NCI-H1694 (cell line): ENCODE results near the gene TTC9C.
"Not testable (repeated sequence)": the region's sequence is repeated elsewhere in the genome, so short reads cannot be mapped to it uniquely, and the experiment has no call there.

ENCODE experiments used
- DNase-seq: peaks from one replicate; lab custom pipeline; 2025; lab: John Stamatoyannopoulos, UW

TTC9C gene

DNA sequence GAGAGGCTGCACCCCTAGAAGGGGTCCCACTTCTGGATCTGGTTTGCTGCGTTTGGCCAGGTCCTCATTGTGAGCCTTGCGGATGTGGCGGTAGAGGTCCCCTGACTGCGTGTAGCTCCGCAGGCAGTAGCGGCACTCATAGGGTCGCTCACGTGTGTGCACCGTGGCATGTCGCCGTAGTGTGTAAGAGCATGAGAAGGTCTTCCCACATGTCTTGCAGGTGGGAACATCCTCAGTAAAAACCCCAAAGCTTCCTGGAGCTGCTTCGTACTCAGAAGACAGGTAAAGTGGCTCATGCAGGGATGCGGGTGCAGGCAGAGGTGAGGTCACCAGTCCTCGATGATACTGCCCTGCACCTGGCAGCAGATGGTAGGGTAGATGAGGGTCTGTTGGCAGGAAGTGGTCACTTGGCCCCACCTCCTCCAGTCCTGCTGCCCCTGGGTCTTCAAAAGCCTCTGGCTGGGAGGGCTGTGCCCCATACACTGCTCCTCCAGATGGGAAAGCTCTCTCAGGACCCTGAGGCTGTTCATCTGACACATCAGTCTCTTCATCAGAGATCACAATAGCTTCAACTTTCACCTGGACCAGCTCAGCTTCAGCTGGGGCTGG lies 24.0 kb downstream of the TTC9C start:
- DNase-seq, result no peak

DNA sequence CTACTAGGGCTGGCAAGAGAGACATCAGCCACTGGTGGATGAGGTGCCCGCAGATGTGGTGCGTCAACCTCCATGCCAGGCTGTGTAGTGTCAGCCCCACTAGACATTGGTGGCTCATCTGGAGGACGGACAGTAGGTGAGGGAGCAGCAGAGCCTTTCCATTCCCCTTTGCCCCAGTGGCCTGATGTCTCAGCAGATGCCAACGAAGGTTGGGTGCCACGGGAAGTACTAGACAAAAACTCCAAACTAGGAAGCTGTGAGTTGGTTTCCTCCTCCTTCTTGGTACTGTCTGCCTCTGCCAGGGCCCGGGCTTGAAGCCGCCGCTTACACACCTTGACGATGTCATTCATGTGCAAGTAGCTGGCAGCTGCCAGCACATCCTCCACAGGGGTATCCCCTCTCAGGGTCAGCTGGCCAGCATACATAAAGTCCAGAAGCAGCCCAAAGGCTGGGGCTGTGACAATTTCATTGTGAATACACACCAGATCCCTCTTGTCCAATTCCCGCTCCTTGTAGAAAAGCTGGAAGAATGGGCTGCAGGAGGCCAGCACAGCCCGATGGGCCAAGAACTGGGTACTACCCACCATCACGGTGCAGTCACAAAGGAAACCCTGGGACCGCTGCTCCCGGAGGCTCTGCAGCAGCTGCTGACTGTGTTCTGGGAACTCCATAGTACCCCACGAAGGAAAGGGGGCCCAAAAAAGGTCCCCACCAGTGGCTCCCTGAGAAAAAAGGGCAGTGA lies 24.9 kb downstream of the TTC9C start:
- no peak for DNase-seq

DNA sequence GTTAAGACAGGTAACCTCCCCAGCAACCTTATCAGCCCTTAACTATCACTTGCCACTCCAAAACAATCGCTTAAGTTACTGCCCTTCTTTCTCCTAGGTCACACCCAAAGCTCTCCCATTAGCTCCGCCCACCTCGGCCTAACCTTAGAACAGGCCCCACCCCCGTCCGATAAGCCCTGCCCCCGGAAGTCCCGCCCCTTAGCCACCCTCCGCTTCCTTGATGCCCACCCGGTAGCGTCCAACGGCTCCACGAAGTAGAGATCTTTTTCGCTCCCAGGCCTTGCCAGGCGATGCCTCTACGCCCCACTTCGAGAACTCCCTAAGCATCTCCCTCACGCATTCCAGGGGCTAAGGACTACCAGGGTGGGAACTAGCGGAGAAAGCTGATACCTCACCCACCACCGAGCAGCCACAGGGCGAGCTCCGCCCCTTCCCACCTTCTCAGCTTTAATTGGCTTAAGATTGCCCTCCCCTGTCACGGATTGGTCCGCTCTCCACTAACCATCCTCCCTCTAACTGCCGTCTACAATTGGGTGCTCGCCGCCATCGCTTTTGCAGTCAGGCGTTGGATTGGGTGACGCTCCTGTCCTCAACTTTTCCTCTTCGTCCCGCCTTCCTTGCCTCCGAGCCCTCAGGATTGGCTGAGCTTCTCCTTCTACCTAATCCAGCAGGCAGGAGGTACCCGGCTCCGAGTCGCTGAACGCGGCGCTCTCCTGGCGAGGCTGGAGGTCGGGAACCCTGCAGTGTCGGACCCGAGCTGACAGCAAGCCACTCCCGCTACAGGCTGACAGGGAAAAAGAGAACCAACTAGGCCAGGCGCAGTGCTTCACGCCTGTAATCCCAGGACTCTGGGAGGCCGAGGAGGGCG lies 25.7 kb downstream of the TTC9C start, which contains the start of gene ZBTB3:
Gene ZBTB3 (minus strand): TSS at position 425 of the 868 bp plus-strand sequence. CDS start 496 bp downstream, outside the sequence.
- DNase-seq, result peak; percentile 97

DNA sequence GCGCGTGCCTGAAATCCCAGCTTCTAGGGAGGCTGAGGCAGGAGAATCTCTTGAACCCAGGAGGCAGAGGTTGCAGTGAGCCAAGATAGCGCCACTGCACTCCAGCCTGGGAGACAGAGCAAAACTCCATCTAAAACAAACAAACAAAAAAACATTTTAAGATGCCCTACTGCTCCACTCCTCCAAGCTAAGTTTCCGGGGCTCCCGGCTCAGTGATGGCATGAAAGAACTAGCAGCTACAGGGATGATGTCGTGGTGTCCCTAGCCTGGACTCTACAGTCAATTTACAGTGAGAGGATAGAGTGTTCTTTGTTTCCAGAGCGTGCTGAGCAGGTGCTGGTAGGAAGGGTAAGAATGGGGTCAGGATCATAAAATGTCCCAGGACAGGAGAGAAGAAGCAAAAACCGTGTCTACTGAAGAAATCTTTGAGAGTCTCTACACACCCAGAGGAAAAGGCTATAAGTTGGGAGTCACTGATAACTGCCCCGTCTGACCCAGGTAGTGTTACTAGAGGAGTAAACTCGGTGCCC lies 26.9 kb downstream of the TTC9C start:
- no peak for DNase-seq

DNA sequence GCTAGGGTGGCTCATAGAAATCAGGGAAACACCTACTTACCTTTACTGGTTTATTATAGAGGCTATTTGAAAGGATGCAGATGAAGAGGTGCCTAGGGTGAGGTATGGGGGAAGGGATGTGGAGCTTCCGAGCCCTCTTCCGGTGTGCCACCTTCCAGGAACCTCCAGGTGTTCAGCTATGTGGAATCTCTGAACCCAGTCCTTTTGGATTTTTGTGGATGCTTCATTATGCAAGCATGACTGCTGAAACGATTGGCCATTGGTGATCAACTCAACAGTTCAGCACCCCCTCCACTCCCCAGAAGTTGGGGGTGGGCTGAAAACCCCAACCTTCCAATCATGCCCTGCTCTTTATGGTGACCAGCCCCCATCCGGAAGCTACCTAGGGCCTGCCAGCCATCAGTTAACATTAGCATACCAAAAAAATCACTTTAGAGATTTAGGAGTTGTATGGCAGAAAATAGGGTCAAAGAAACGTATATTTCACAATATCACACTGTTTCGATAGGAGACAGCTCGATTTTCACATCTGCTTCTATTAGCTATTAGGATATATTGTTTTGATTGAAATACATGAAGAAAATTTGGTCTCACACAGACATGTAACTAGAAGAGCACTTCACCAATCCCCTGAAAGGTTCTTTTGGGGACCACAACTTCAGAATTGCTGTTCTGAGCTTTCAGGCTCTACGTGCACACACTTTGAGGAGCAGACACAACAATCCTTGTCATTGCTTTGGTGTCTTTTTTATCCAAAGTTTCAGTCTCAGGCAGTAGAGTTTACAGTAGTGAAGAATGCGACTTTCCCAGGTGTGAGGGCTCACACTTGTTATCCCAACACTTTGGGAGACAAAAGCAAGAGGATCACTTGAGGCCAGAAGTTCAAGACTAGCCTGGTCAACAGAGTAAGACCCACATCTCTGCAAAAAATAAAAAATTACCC lies 29.8 kb downstream of the TTC9C start:
- DNase-seq, result no peak

DNA sequence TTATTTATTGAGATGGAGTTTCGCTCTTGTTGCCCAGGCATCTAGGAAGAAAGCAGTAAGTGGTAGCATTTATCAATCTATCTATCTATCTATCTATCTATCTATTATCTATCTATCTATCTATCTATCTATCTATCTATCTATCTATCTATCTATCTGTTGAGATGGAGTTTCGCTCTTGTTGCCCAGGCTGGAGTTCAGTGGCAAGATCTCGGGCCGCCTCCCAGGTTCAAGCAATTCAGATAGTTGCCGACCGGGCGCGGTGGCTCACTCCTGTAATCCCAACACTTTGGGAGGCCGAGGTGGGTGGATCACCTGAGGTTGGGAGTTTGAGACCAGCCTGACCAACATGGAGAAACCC lies 32.6 kb downstream of the TTC9C start:
- not testable (repeated sequence) for DNase-seq

DNA sequence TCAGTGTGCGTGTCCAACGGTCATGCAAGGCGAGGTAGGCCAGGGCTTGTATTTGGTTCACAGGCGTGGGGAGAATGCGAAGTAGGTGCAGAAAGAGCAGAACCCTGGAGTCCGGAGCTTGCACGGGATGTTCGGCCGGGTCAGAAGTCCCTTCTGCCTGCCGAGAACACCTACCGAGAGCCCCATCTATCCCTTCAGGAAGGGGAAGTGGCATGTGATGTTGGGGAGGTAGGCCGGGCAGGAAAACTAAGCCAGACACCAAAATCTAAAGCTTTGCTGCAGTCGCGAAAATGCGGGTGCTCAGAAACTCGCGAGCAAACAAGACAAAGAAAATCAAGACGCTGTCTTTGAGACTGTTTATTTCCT lies 42.5 kb downstream of the TTC9C start:
- no peak for DNase-seq

DNA sequence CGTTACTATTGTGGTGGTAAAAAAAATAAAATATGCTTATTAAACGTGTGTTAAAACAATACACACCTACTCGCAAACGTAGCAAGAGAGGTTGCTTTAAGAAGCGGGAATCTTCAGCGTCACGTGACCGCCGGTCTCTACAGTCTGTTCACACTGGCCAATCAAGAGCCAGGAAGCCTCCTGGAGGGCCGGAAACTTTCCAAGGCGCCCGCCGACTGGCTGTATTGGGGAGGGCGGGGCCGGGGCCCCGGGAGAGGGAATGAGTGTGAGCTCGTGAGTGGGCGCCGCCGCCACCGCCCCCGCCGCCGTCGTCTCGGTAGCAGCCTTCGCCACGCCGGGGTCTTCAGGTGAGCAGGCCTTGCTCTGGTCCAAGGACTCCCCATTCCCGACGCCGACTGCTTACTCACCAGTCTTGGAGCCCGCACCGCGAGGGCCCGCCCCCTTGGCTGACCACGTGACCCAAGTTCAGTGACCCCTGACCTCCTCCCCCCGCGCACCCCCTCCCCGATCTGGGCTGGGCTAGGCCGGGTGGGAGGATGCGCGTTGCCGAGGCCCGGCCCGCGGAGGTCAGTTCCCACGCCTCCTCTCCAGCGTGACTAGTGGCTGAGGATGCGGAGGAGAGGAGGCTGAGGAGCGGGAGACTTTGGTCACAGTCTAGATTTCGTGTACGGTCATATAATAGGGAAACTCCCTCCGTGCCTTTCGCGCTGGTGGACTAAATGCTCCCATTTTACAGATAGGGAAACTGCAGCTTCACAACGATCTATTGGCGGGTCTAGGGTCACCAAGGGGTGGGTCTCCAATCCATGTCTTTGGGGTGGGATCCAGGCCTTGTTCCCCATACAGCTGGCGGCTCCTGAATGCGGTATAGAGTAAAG lies 43.1 kb downstream of the TTC9C start, which contains the start of gene TAF6L:
Gene TAF6L (plus strand): TSS at position 253 of the 878 bp plus-strand sequence. CDS start 4,388 bp downstream, outside the sequence.
- peak; percentile 95 for DNase-seq

DNA sequence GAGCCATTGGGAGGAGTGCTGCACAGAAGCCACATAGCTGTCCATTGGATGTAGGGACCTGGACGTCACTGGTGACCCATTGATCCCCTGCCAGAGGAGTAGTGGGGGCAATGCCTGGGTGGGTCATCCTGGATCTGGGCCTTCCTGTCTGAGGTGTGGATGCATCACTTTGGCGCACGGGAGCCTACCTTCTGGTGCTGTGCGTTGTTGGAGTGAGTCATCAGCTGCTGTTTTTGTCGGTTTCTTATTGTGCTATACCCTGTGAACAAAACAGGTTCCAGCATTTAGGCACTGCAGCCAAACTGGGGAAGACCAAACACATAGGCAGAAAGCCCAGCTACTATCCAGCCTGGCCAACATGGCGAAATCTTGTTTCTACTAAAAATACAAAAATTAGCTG lies 46.1 kb downstream of the TTC9C start:
- no peak for DNase-seq

DNA sequence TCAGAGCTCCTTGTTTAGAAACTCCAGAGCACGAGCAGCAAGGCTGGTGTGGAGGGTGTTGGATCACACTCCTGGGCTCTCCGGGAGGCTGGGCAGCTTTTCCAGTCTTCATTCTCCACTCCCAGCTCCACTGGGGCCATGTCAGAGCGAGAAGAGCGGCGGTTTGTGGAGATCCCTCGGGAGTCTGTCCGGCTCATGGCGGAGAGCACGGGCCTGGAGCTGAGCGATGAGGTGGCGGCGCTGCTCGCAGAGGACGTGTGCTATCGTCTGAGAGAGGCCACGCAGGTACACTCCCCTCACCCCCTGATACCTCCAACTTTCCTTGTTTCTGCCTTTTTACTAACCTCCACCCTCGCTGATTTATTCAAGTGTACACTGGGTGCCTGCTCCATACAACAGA lies 47.4 kb downstream of the TTC9C start:
- DNase-seq, result no peak

DNA sequence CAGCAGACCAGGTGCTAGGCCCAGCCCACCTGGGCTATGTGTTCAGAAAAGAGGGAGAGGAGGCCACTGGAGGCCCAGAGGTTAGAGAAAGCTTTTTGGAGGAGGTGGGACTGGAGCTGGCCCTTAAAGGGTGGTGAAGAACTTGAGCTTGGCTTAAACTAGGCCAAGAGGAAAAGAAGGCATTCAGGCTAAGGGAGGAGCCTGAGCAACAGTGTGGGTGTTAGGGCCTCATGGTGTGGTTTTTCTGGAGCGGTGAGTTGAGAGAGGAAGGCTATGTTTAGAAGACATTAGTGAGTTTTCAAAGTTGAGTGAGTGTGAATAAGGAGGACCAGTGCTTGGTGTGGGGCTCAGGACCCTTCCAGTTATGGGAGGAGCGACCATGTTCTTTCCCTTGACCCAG lies 49.1 kb downstream of the TTC9C start:
- DNase-seq, result no peak

DNA sequence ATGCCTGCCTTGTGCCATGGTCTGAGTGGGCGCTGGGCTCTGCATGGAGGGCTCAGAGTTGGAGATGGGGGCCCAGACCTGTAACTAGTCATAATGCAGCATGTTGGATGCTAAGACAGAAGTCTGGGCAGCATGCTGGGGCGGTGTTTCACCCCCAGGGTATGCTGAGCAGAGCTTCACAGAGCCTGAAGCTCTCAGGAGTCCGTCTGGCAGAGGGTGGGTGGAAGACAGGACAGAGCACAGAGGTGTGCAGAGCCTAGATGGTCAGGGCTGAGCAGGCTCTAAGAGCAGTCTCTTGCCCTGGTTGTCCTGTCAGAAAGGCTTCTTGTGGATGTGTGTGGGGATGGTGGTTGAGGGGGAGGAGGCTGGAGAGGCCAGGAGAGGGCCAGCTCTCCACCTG lies 50.2 kb downstream of the TTC9C start:
- DNase-seq, result no peak

DNA sequence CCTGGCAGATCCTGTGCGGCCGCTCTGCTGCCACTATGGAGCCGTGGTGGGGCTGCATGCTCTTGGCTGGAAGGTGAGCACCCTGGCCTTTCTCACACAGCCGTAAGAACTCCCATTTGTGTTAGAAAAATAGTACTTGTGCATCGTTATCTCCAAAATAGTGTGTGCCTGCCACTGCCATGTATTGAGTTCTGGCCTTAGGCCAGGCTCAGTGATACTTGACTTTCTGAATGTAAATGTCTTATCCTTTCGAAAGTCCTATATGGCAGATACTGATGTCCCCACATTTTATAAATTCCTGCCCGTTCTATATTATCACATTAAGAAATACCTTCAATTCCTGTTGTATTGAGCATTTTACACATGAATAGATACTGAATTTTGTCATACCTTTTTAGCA lies 54.5 kb downstream of the TTC9C start:
- no peak for DNase-seq

DNA sequence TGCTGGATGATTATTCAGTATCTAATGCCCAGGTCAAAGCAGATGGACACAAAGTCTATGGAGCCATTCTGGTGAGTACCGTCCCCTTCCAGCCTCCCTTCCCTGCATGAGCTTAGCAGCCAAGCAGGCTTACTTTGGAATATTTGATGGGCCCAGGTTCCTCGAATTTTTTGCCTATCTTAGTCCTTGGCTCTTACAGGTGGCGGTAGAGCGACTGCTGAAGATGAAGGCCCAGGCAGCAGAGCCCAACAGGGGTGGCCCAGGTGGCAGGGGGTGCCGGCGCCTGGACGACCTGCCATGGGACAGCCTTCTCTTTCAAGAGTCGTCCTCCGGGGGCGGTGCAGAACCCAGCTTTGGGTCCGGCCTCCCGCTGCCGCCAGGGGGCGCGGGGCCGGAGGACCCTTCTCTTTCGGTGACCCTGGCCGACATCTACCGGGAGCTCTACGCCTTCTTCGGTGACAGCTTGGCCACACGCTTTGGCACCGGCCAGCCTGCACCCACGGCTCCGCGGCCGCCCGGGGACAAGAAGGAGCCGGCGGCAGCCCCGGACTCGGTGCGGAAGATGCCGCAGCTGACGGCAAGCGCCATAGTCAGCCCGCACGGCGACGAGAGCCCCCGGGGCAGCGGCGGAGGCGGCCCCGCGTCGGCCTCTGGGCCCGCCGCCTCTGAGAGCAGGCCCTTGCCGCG lies 58.2 kb downstream of the TTC9C start:
- DNase-seq, result peak; percentile 31

DNA sequence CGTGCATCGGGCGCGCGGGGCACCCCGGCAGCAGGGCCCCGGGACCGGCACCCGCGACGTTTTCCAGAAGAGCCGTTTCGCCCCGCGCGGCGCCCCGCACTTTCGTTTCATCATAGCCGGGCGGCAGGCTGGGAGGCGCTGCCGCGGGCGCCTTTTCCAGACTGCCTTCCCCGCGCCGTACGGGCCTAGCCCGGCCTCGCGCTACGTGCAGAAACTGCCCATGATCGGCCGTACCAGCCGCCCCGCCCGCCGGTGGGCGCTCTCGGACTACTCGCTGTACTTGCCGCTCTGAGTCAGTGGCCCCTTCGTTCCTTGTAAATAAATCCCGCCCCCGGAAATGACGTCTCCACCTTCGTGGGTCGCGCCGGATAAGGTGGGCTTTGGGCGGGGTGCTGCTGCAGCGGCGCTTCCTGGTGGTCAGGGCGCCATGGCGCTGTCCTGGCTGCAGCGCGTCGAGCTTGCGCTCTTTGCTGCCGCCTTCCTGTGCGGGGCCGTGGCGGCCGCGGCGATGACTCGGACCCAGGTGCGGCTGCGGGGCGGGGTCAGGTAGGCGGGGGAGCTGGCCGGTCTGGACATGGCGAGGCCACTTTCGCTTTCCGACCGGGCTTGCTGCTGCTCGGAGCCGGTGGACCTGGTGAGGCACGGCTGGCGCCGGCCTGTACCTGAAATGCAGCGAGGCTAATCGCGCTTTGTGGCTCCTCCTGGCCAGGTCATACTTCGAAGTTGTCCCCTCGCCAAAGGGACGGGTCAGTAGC lies 58.9 kb downstream of the TTC9C start, which contains the start of gene TMEM179B:
Gene TMEM179B (plus strand): TSS at position 398 of the 755 bp plus-strand sequence. CDS start 30 bp downstream, at position 428.
- peak; percentile 92 for DNase-seq
